Fibroblast of the aortic adventitia (primary cell): ENCODE data around the gene LRP10. TPM values are rescaled to one million over a fixed set of nuclear protein-coding genes. Genes with fewer than 3 reads are reported as not detected.

ENCODE experiments used
- DNase-seq: peaks from one replicate; pipeline ENCODE4 v3.0.0-alpha.2; 2010; ENCODE audit warnings: low read depth
- H3K4me3 ChIP-seq: 2 replicates; pipeline ENCODE4 v1.5.1; 2011; ENCODE audit warnings: low read depth, mild to moderate bottlenecking, control low read depth, low read length, moderate library complexity
- CTCF ChIP-seq: IDR thresholded peaks from 2 replicates; pipeline ENCODE4 v1.5.1; 2011; ENCODE audit warnings: mild to moderate bottlenecking, low read length, control low read depth, inconsistent platforms; ENCODE audit not compliant: insufficient read depth
- total RNA-seq: library from RNA; depleted of rRNA; stranded (reverse); fragments of >200 nt; gene quantifications from 2 replicates; pipeline ENCODE4 v1.2.3, GENCODE V29; 2012; ENCODE audit warnings: low replicate concordance

The LRP10 gene
- total RNA-seq, 1 donor = 104 TPM

GRCh38 chr14:22893706-22894105 lies 22.2 kb downstream of the LRP10 start:
- no peak for TF ChIP-seq CTCF
- no peak for DNase-seq
- no peak overlapping the region for H3K4me3 ChIP-seq

GRCh38 chr14:22895402-22895801 lies 23.9 kb downstream of the LRP10 start:
- H3K4me3 ChIP-seq = no peak overlapping the region
- no peak for TF ChIP-seq CTCF
- DNase-seq = no peak

- no peak overlapping the region for H3K4me3 ChIP-seq
- no peak for DNase-seq
- no peak for TF ChIP-seq CTCF
These were observed 24.8 kb downstream of the LRP10 start for GRCh38 chr14:22896356-22896755.

GRCh38 chr14:22896760-22897159 lies 25.2 kb downstream of the LRP10 start:
- no peak overlapping the region for H3K4me3 ChIP-seq
- no peak for TF ChIP-seq CTCF
- no peak for DNase-seq

GRCh38 chr14:22897357-22897756 lies 25.8 kb downstream of the LRP10 start:
- H3K4me3 ChIP-seq = no peak overlapping the region
- TF ChIP-seq CTCF = no peak
- no peak for DNase-seq

GRCh38 chr14:22898302-22899090 lies 27.0 kb downstream of the LRP10 start:
- peak; percentile 23 for DNase-seq
- no peak for TF ChIP-seq CTCF
- H3K4me3 ChIP-seq = no peak overlapping the region
